CD4-positive, alpha-beta memory T cell (primary cell): ENCODE measurements around the gene ZNF428. TPM values are rescaled to one million over a fixed set of nuclear protein-coding genes. Genes with fewer than 3 reads are reported as not detected.
A peak's percentile ranks its signal among the peaks of the same experiment; 100 is the strongest.

Experiments
- CTCF ChIA-PET: fragments of 350-600 bp; sonication (Branson Sonifier 250); formaldehyde crosslinking; loops from one replicate; lab custom pipeline; 2021; ENCODE audit warnings: inconsistent platforms; ENCODE audit not compliant: partially characterized antibody; lab: Charles Lee
- POLR2A ChIA-PET: fragments of 350-600 bp; sonication (Branson Sonifier 250); formaldehyde crosslinking; loops from one replicate; lab custom pipeline; 2021; ENCODE audit not compliant: partially characterized antibody; lab: Charles Lee
- DNase-seq, 5 donors: peaks; one replicate each; pipeline versions ENCODE4 v3.0.0 to v3.0.0-alpha.2; 2020 to 2022; ENCODE audit warnings: mixed read lengths in 1 of 5
- H3K27ac ChIP-seq: one replicate; pipeline ENCODE4 v1.7.0; 2013; ENCODE audit warnings: low read depth, low read length
- H3K27me3 ChIP-seq: 2 replicates; pipeline ENCODE4 v1.7.0; 2013; ENCODE audit warnings: mild to moderate bottlenecking, low read length, moderate library complexity; ENCODE audit not compliant: insufficient read depth
- H3K36me3 ChIP-seq: 2 replicates; pipeline ENCODE4 v1.7.0; 2013; ENCODE audit warnings: mild to moderate bottlenecking, low read length, moderate library complexity; ENCODE audit not compliant: insufficient read depth
- H3K4me1 ChIP-seq: 2 replicates; pipeline ENCODE4 v1.7.0; 2013; ENCODE audit warnings: mild to moderate bottlenecking, low read length, moderate library complexity; ENCODE audit not compliant: insufficient read depth
- H3K4me3 ChIP-seq, 2 donors: one replicate each; pipeline ENCODE4 v1.7.0; 2013; ENCODE audit warnings: low read length in 2 of 2, mild to moderate bottlenecking in 1 of 2
- H3K9me3 ChIP-seq, 2 donors: one replicate each; pipeline ENCODE4 v1.7.0; 2013; ENCODE audit warnings: low read length in 2 of 2, control low read depth in 1 of 2; ENCODE audit not compliant: control insufficient read depth in 1 of 2
- H3K27ac Mint-ChIP-seq, 7 donors: one replicate each; pipeline ENCODE4 v1.8.0; 2020 to 2021; ENCODE audit warnings: mixed read lengths in 7 of 7, mild to moderate bottlenecking in 6 of 7, inconsistent platforms in 3 of 7, moderate library complexity in 3 of 7
- H3K27me3 Mint-ChIP-seq, 2 donors: one replicate each; pipeline ENCODE4 v1.8.0; 2020 to 2021; ENCODE audit warnings: mixed read lengths in 2 of 2
- H3K36me3 Mint-ChIP-seq, 2 donors: one replicate each; pipeline ENCODE4 v1.8.0; 2020 to 2021; ENCODE audit warnings: mixed read lengths in 2 of 2, inconsistent platforms in 1 of 2, mild to moderate bottlenecking in 1 of 2
- H3K4me1 Mint-ChIP-seq, 4 donors: one replicate each; pipeline ENCODE4 v1.8.0; 2020 to 2021; ENCODE audit warnings: mixed read lengths in 4 of 4, mild to moderate bottlenecking in 1 of 4
- H3K4me3 Mint-ChIP-seq, 8 donors: one replicate each; pipeline ENCODE4 v1.8.0; 2020 to 2021; ENCODE audit warnings: mixed read lengths in 8 of 8, mild to moderate bottlenecking in 7 of 8, moderate library complexity in 6 of 8, inconsistent platforms in 3 of 8
- H3K9me3 Mint-ChIP-seq, 8 donors: one replicate each; pipeline ENCODE4 v1.8.0; 2020 to 2021; ENCODE audit warnings: mixed read lengths in 8 of 8, mild to moderate bottlenecking in 5 of 8, inconsistent platforms in 3 of 8, moderate library complexity in 1 of 8
- intact Hi-C: fragments of 100-400 bp; cut with micrococcal nuclease; formaldehyde crosslinking; loops from one replicate; pipeline ENCODE4 v1.15.1; 2023
- polyA plus RNA-seq, 2 donors: library from polyadenylated mRNA; unstranded; fragments of 300-500 nt; fragmentation: Illumina TruSeq; gene quantifications; one replicate each; pipeline ENCODE4 v1.2.3, GENCODE V29; 2021
- total RNA-seq, 2 experiments: library from RNA; stranded (reverse); gene quantifications; one replicate each; pipeline ENCODE4 v1.2.3, GENCODE V29; 2021

The ZNF428 gene
- total and polyA plus RNA-seq, 4 experiments from 2014 or later, result 13.9 to 28.2 (median 23.8) TPM

DNA sequence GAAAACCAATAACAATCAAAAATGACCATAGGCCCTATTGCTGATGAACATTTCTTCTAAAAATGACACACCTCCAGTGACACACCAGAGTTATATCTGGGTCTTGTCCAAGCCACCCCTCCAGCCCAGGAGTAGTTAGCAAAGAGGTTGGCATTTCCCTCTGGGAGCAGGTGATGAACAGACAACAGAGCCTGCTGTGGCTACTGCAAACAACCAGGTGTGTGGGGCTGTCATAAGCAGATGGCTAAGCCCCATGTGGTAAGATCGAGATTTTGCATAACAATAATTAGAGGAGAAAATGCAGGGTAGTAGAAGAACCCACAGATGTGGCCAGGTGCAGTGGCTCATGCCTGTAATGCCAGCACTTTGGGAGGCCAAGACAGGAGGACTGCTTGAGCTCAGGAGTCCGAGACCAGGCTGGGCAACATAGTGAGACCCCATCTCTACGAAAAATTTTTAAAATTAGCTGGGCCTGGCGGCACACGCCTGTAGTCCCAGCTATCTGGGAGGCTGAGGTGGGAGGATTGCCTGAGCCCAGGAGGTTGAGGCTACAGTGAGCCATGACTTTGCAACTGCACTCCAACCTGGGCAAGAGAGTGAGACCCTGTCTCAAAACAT, 49.1 kb downstream of the ZNF428 start:
- H3K9me3 ChIP-seq, result no peaks in the 10 kb centered on the region
- peaks cover 21 to 56% (median 38%) of the 10 kb centered on the region in 4 donors for H3K4me1 Mint-ChIP-seq

DNA sequence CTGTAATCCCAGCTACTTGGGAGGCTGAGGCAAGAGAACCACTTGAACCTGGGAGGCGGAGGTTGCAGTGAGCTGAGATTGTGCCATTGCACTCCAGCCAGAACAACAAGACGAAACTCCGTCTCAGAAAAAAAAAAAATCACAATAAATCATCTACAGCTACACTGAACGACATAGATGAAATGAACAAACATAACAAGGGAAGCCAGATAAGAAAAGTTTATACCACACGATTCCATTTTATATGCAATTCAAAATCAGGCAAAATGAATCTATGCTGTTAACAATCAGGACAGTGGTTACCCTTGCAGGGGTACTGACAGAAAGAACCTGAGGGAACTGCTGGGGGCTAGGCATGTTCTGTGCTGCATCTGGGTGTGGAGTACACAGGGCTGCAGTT, 49.8 kb downstream of the ZNF428 start:
- DNase-seq, result no peak
- peaks cover 10 to 16% of the 10 kb centered on the region in 2 donors for H3K36me3 Mint-ChIP-seq
- H3K36me3 ChIP-seq, result no peaks in the 10 kb centered on the region
- H3K27me3 ChIP-seq, result no peaks in the 10 kb centered on the region
- no peaks in the 10 kb centered on the region for H3K27me3 Mint-ChIP-seq
- ChIA-PET POLR2A (interaction anchor here (1.9 kb wide), 1 partner anchor 25 kb away, joined by 5 read pairs; the partner anchor contains the start of gene IRGQ), CTCF (interaction anchor here (2.8 to 3.9 kb wide), 2 partner anchors 14 to 25 kb away, joined by 16 to 24 read pairs; partner anchors contain the start of genes IRGQ and ZNF576)
- peaks cover 0 to 2% (median 0%) of the 10 kb centered on the region in 8 donors for H3K9me3 Mint-ChIP-seq
- H3K4me1 ChIP-seq, result peaks cover 16% of the 10 kb centered on the region
- peak overlapping the region in 6 of 7 donors; percentile 6 to 79 (median 42) for H3K27ac Mint-ChIP-seq
- intact Hi-C loops, result loop anchor here (10.0 kb wide), 1 partner anchor 215 kb away; the partner anchor contains the start of gene KCNN4
- H3K4me3 ChIP-seq, result no peak overlapping the region
- no peaks in the 10 kb centered on the region for H3K9me3 ChIP-seq
- peaks cover 20 to 56% (median 34%) of the 10 kb centered on the region in 4 donors for H3K4me1 Mint-ChIP-seq
- peak overlapping the region in 2 of 8 donors; percentile 24 to 54 for H3K4me3 Mint-ChIP-seq
- no peak overlapping the region for H3K27ac ChIP-seq

More for the DNA sequence above, 49.1 kb downstream of the ZNF428 start:
- Histone ChIP-seq H3K36me3 (no peaks in the 10 kb centered on the region), H3K27ac (no peak overlapping the region), H3K4me3 (no peak overlapping the region), H3K27me3 (no peaks in the 10 kb centered on the region), H3K4me1 (peaks cover 16% of the 10 kb centered on the region)
- Mint-ChIP-seq H3K27ac (peak overlapping the region in 6 of 7 donors; percentile 6 to 83 (median 53)), H3K4me3 (no peak overlapping the region), H3K27me3 (no peaks in the 10 kb centered on the region), H3K9me3 (peaks cover 0 to 2% (median 0%) of the 10 kb centered on the region in 8 donors), H3K36me3 (peaks cover 10 to 21% of the 10 kb centered on the region in 2 donors)
- CTCF ChIA-PET, result interaction anchor here (2.8 to 3.9 kb wide), 2 partner anchors 15 to 25 kb away, joined by 16 to 24 read pairs; partner anchors contain the start of genes IRGQ and ZNF576
- POLR2A ChIA-PET, result interaction anchor here (1.9 kb wide), 1 partner anchor 25 kb away, joined by 5 read pairs; the partner anchor contains the start of gene IRGQ
- DNase-seq, result no peak
- intact Hi-C loops, result no loop called here

DNA sequence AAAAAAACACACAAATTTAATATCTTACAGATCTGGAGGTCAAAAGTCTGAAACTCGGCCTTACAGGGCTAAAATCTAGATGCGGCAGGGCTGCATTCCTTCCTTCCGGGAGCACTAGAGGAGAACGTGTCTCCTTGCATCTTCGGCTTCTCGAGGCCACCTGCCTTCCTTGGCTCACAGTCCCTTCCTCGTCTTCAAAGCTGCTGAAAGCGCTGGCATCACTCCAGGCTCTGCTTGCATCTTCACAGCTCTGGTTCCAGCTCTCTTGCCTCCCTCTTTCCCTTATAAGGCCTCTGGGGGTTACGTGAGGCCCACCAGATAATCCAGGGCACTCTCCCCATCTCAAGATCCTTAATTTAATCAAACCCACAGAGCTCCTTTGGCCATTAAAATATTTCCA, 54.6 kb downstream of the ZNF428 start:
- intact Hi-C loops, result loop anchor here (10.0 kb wide), 1 partner anchor 220 kb away; the partner anchor contains the start of gene KCNN4
- Histone ChIP-seq H3K4me3 (no peak overlapping the region), H3K4me1 (peaks cover 45% of the 10 kb centered on the region), H3K27ac (no peak overlapping the region), H3K36me3 (no peaks in the 10 kb centered on the region), H3K27me3 (no peaks in the 10 kb centered on the region), H3K9me3 (no peaks in the 10 kb centered on the region)
- ChIA-PET CTCF (interaction anchor here (1.1 to 7.0 kb wide), 4 partner anchors 10 to 32 kb away, joined by 3 to 59 read pairs (median 12); partner anchors contain the start of genes IRGQ, XRCC1, ZNF575 and ZNF576), POLR2A (interaction anchor here (0.6 to 6.1 kb wide), 5 partner anchors 9 to 41 kb away, joined by 3 to 41 read pairs (median 3); partner anchors contain the start of genes IRGQ, XRCC1 and ZNF576)
- no peak for DNase-seq
- H3K9me3 Mint-ChIP-seq, result peaks cover 0 to 2% (median 0%) of the 10 kb centered on the region in 8 donors
- peaks cover 37 to 64% (median 44%) of the 10 kb centered on the region in 4 donors for H3K4me1 Mint-ChIP-seq
- peak overlapping the region; percentile 29 to 92 (median 80) for H3K27ac Mint-ChIP-seq
- no peaks in the 10 kb centered on the region for H3K27me3 Mint-ChIP-seq
- peaks cover 11 to 17% of the 10 kb centered on the region in 2 donors for H3K36me3 Mint-ChIP-seq
- no peak overlapping the region for H3K4me3 Mint-ChIP-seq

DNA sequence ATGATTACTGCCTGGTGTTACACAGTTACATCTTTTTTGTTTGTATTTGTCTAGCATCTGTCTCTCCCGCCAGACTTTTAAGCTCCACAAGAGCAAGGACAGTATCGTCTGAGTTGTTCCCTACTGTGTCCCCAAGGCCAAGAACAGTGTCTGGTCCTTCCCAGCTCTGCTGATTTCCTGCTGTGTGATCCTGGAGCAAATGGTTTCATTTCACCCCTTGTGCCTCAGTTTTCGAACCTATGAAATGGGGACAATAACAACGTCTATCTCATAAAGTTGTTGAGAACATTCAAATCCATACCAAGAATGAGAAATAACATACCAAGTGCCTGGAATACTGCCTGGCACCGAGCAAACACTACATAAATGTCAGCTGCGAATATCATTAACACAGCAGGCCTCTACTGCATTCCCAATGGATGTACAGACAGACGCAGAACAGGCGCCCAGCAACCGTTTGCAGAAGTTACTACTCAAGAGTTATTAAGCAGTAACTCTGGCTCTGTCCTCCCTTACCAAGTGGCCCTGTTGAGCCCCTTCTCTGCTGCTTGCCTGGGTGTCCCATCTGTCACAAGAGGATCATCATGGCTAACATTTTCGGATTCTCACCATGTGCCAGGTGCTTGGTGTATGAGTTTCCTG, 55.5 kb downstream of the ZNF428 start:
- no peak overlapping the region for H3K4me3 ChIP-seq
- ChIA-PET POLR2A (interaction anchor here (1.0 to 6.1 kb wide), 6 partner anchors 9 to 59 kb away, joined by 3 to 41 read pairs (median 4); partner anchors contain the start of genes ETHE1, IRGQ, PINLYP and XRCC1), CTCF (interaction anchor here (2.8 to 7.0 kb wide), 2 partner anchors 9 to 31 kb away, joined by 19 to 59 read pairs; partner anchors contain the start of genes IRGQ and ZNF576)
- intact Hi-C loops, result loop anchor here (1.0 to 10.0 kb wide), 3 partner anchors 9 to 221 kb away; partner anchors contain the start of genes KCNN4 and ZNF575
- peak overlapping the region; percentile 92 to 98 (median 96) for H3K27ac Mint-ChIP-seq
- peaks cover 45% of the 10 kb centered on the region for H3K4me1 ChIP-seq
- peak overlapping the region; percentile 72 for H3K27ac ChIP-seq
- H3K27me3 Mint-ChIP-seq, result no peaks in the 10 kb centered on the region
- H3K36me3 Mint-ChIP-seq, result peaks cover 14 to 19% of the 10 kb centered on the region in 2 donors
- H3K36me3 ChIP-seq, result peaks cover 3% of the 10 kb centered on the region
- DNase-seq, result no peak
- peaks cover 0 to 2% (median 0%) of the 10 kb centered on the region in 8 donors for H3K9me3 Mint-ChIP-seq
- no peaks in the 10 kb centered on the region for H3K9me3 ChIP-seq
- H3K27me3 ChIP-seq, result no peaks in the 10 kb centered on the region
- peak overlapping the region in 7 of 8 donors; percentile 3 to 83 (median 51) for H3K4me3 Mint-ChIP-seq
- peaks cover 36 to 65% (median 43%) of the 10 kb centered on the region in 4 donors for H3K4me1 Mint-ChIP-seq

DNA sequence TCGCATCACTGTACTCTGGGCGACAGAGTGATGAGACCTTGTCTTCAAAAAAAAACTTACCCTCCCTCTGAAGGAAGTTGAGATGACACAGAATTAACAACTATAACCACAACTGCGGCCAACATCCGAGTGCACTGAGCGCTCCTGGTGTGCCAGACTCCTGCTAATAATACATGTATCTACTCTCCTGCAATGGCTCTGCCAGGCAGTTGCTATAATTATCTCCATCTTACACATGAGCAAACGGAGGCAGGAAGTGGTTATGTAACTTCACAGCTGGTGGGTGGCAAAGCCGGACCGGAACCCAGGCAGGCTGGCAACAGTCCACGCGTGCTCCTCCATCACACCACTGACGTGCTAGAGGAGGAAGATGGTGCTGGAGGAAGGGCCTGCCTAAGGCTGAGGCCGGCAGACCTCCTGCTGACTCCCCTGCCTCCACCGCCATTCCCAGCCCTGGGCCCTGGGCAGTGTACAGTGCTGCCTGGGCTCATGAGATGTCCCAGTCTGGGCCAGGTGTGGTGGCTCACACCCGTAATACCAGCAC, 56.7 kb downstream of the ZNF428 start:
- Mint-ChIP-seq H3K27ac (peak overlapping the region; percentile 92 to 98 (median 96)), H3K36me3 (peaks cover 14 to 22% of the 10 kb centered on the region in 2 donors), H3K4me3 (peak overlapping the region; percentile 63 to 86 (median 74)), H3K27me3 (no peaks in the 10 kb centered on the region), H3K4me1 (peaks cover 36 to 65% (median 43%) of the 10 kb centered on the region in 4 donors), H3K9me3 (peaks cover 0 to 2% (median 0%) of the 10 kb centered on the region in 8 donors)
- peaks cover 45% of the 10 kb centered on the region for H3K4me1 ChIP-seq
- CTCF ChIA-PET, result interaction anchor here (1.6 to 7.0 kb wide), 3 partner anchors 8 to 58 kb away, joined by 3 to 59 read pairs (median 19); partner anchors contain the start of genes IRGQ and ZNF576
- H3K4me3 ChIP-seq, result peak overlapping the region in 1 of 2 donors; percentile 32
- POLR2A ChIA-PET, result interaction anchor here (0.6 to 6.1 kb wide), 8 partner anchors 12 to 99 kb away, joined by 3 to 41 read pairs (median 3); partner anchors contain the start of genes ETHE1, IRGQ, PINLYP and XRCC1
- H3K27ac ChIP-seq, result peak overlapping the region; percentile 72
- peaks cover 3% of the 10 kb centered on the region for H3K36me3 ChIP-seq
- peak; percentile 82 to 93 (median 86) for DNase-seq
- no peaks in the 10 kb centered on the region for H3K27me3 ChIP-seq
- no peaks in the 10 kb centered on the region for H3K9me3 ChIP-seq
- intact Hi-C loops, result loop anchor here (1.0 to 10.0 kb wide), 5 partner anchors 7 to 222 kb away; partner anchors contain the start of genes IRGQ, KCNN4, PINLYP and XRCC1

DNA sequence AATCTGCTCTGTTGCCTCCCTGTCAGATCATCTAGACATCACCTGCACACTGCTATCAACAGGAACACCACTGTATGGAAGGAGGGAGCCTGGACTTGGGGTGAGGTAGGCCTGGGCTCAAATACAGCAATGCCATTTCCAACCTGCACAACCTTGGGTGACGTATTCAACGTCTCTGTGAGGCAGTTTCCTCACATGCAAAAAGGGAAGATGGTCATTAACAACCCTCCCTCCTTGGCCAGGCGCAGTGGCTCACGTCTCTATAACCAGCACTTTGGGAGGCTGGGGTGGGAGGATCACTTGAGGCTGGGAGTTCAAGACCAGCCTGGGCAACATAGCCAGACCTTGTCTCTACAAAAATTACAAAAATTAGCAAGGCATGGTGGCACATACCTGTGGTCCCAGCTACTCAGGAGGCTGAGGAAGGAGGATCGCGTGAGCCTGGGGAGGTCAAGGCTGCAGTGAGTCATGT, 57.2 kb downstream of the ZNF428 start:
- Mint-ChIP-seq H3K36me3 (peaks cover 14 to 26% of the 10 kb centered on the region in 2 donors), H3K27ac (peak overlapping the region; percentile 92 to 98 (median 96)), H3K27me3 (no peaks in the 10 kb centered on the region), H3K4me3 (peak overlapping the region; percentile 63 to 86 (median 74)), H3K4me1 (peaks cover 36 to 65% (median 43%) of the 10 kb centered on the region in 4 donors), H3K9me3 (peaks cover 0 to 2% (median 0%) of the 10 kb centered on the region in 8 donors)
- DNase-seq, result no peak
- intact Hi-C loops, result loop anchor here (1.0 to 10.0 kb wide), 4 partner anchors 13 to 223 kb away; partner anchors contain the start of genes IRGQ, KCNN4, PINLYP and XRCC1
- Histone ChIP-seq H3K4me1 (peaks cover 45% of the 10 kb centered on the region), H3K27me3 (no peaks in the 10 kb centered on the region), H3K4me3 (peak overlapping the region in 1 of 2 donors; percentile 32), H3K27ac (peak overlapping the region; percentile 72), H3K36me3 (peaks cover 3% of the 10 kb centered on the region), H3K9me3 (no peaks in the 10 kb centered on the region)
- CTCF ChIA-PET, result interaction anchor here (1.6 to 7.0 kb wide), 2 partner anchors 32 to 59 kb away, joined by 3 to 59 read pairs; partner anchors contain the start of genes IRGQ and ZNF576
- POLR2A ChIA-PET, result interaction anchor here (0.6 to 6.1 kb wide), 6 partner anchors 12 to 98 kb away, joined by 3 to 41 read pairs (median 6); partner anchors contain the start of genes IRGQ, PINLYP, XRCC1 and ZNF575
